GM18507 (cell line): ENCODE data around the gene NSG1.

Experiments
- DNase-seq: peaks from one replicate; pipeline ENCODE4 v3.0.0; 2011; ENCODE audit warnings: low read depth; ENCODE audit not compliant: insufficient read length; ENCODE audit errors: extremely low spot score
- FAIRE-seq: peaks from 2 replicates; lab custom pipeline; 2011; peaks lifted over from hg19 to GRCh38; lab: Jason Lieb, UNC

Gene NSG1

GRCh38 chr4:4392501-4393183 lies 5.7 kb downstream of the NSG1 start:
- DNase-seq (no peak), FAIRE-seq (no peak)

DNA sequence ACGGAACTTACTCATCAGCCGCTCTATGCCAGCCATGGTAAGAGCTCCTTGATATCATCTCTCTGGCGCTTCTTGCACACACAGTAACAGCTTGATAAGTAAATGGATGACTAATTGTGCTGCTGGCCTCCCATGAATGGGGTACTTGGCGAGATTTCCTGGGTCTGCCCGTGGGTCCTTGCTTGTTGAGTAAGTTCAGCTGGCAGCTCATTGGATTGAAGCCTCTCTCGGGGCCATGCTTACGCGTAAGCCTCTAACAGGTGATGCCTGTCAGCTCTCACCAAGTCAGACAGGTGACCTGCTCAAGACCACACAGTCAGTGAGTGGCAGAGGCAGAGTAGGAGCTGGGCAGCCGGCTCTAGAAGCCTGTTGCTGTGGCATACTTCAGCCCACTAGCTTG lies 7.7 kb downstream of the NSG1 start:
- no peak for FAIRE-seq
- no peak for DNase-seq

GRCh38 chr4:4395371-4395770 lies 8.5 kb downstream of the NSG1 start:
- DNase-seq (no peak), FAIRE-seq (no peak)

DNA sequence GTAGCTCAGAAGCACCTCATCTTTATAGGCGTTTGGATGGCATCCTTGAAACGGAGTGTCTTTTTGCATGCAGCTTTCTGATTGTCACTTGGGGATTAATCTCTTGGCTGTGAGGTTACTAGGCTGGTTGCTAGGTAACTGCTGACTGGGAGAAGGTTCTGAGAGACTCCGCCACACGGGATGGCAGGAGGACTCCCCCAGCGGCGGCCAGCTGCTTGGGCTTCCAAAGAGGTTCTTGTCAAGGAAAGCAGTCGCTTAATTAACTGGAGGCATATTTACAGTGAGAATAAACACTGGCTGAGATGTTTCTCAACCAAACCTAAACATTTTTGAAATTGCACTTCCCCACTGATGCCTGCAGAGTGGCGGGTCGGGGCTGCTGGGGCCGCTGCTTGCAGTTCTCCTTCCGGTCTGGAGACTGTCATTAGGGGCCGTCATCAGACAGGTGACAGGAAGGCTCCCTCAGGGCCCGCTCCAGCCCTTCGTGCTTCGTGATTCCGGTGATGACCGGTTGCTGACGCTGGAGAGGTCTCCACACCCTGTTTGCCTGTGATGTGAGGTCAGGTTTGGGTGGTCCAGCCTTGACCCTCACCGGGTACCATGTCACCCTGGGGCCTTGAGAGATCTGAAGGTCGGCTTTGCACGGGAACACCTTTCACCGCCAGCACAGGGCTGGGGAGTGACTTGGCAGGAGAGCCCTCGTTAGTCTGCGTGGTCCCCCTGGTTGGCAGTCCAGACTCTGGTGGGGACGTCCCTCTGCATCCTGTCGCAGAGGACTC lies 9.1 kb downstream of the NSG1 start:
- FAIRE-seq (no peak), DNase-seq (no peak)

- FAIRE-seq (no peak), DNase-seq (no peak)
Observed at GRCh38 chr4:4396628-4397440, 9.9 kb downstream of the NSG1 start.

GRCh38 chr4:4397441-4397819 lies 10.5 kb downstream of the NSG1 start:
- DNase-seq: no peak
- FAIRE-seq: no peak

GRCh38 chr4:4398430-4398829 lies 11.5 kb downstream of the NSG1 start:
- no peak for DNase-seq
- no peak for FAIRE-seq

- DNase-seq (no peak), FAIRE-seq (no peak)
Observed at GRCh38 chr4:4401036-4401435, 14.1 kb downstream of the NSG1 start.

GRCh38 chr4:4402966-4403365 lies 16.1 kb downstream of the NSG1 start:
- DNase-seq: no peak
- no peak for FAIRE-seq

- DNase-seq: no peak
- no peak for FAIRE-seq
Observed at GRCh38 chr4:4405358-4405962, 18.6 kb downstream of the NSG1 start.

GRCh38 chr4:4406455-4407298 lies 19.8 kb downstream of the NSG1 start:
- DNase-seq (no peak), FAIRE-seq (no peak)

DNA sequence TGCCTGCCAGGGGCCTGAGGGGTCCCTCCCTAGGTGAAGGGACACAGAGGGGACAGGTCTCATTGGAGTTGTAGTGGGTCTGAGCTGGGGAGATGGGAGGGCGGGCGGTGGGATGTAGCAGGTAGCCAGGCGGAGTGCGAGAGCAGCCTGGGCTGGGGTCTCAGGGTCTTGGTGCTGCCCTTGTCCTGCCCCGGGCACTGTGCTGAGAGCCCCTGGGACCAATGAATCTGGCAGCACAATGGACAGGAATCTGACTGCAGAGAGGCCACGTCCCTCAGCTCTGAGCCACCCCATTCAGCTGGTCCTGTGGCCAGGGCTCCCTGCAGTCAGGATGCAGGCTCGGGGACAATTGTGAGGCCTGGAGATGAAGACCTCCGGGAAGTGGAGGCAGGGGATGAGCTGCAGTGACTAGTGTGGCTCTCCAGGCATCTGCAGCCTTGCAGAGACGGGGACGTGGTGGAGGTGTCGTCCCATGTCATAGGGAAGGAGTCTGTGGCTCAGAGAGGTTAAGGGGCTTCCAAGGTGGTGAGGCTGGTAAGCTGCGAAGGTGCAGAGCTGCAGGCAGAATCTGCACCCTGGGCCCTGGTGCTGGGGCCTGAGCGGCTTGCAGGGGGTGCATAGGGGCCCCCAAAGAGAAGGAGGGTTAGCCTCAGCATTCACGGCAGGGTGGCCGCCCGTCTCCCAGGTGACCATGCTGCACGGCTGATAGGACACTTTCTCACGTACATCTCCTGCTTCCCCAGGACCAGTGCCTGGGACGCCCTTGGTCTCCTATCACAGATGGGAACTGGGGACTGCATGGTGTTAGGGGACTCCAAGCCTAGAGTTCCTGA lies 20.6 kb downstream of the NSG1 start:
- DNase-seq (no peak), FAIRE-seq (no peak)

DNA sequence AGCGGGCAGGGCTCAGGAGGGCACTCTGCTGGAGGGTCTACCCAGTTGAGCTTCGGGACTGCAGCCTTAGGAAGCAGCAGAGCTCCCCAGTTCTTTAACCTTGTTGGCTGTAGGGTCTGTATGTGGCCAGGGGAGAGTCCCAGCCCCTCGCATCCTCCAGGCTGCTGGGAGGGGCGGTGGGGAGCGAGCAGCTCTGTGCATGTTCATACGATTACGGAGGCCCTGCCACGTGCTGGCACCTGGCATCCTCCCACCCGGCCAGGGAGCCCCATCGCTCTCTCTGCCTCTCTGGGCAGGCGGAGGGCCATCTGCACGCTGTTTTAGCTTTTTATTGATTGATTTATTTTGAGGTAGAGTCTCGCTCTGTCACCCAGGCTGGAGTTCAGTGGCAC lies 21.2 kb downstream of the NSG1 start:
- no peak for FAIRE-seq
- no peak for DNase-seq

DNA sequence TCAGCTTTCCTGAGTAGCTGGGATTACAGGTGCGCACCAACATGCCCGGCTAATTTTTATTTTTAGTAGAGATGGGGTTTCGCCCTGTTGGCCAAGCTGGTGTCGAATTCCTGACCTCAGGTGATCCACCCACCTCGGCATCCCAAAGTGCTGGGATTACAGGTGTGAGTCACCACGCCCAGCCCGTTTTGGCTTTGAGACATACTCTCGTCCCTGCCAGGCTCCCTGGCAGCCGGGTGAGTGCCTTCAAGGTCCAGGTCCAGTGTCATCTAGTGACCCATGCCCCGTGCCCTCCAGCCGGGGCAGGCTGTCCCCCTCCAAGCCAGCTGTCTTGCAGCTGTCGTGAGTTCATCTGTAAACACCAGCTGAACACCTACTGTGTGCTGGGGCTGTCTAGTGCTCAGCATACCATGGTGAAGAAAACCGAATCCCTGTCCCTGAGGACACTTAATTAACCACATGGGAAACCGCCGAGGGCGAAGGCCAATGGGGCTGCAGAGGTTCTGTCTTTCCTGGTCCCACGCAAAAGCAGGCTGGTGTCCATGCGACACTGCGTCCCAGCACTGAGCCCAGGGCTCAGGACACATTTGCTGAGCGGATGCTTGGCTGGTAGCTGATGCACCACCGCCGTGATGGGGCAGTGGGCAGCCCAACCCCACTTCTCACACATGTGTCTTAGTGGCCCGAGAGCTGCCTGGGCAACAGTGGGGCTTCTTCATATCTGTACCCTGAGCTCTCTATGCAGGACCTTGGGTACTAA lies 21.9 kb downstream of the NSG1 start:
- FAIRE-seq (no peak), DNase-seq (no peak)

DNA sequence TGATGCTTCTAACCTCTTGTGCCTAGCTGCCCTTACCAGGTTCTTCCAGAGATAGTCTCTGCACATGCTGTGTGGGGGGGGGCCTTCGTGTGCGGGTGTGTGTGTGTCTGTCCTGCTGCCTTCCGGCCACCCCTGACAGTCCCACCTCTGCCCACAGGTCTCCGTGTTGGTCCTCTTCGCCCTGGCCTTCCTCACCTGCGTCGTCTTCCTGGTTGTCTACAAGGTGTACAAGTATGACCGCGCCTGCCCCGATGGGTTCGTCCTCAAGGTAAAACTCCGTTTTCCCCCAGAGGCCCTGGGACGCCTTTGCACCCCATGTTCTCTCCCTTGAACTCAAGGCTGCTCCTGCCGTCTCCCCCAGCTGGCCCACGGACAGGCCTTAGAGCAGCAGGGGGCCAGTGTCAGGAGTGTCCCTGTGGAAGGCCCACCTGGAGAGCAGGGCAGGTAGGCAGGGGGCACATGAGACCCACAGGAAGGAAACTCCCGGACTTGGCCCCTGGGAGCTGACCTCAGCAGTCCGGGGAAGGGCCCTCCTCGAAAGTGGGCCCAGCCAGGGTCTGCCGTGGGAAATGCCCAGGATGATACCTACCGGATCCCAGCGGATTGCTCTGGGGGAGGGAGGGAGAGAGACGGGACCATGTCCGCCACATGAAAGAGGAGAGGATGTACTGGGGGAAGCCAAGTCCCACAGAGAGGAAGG lies 22.7 kb downstream of the NSG1 start:
- FAIRE-seq: no peak
- no peak for DNase-seq

DNA sequence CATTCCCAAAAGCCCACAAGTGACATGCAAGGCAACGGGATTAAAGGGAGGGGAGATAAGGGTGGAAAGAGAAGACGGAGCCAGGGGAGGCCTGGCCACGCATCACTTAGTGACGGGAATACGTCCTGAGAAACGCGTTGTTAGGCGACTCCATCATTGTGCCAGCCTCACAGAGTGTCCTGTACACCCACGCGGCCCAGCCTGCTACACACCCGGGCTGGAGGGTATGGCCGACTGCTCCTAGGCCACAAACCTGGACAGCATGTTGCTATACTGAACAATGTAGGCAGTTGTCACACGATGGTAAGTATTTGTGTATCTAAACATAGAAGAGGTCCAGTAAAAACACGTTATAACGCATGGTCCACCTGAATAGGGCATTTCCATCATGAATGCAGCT lies 23.4 kb downstream of the NSG1 start:
- FAIRE-seq: no peak
- DNase-seq: no peak

DNA sequence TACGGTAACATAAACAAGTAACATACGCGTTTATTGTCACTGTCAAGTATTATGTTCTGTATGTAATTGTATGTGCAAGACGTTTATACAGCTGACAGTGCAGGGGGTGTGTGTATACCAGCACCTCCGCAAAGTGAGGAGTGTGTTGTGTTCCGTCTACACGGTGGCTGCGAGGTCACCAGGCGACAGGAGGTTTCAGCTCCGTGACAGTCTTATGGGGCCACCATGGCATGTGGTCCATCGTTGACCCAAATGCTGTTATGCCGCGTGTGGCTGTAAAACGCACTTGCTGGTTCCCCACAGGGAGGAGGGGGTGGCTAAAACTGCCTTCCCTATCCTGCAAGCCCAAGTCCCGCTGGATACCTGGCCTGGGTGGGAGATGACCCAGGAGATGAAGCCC lies 25.0 kb downstream of the NSG1 start:
- FAIRE-seq: no peak
- no peak for DNase-seq
